HG03064 (cell line): ENCODE results near the gene KAZN.

Experiments used
- ATAC-seq: cut with Tn5 transposase; IDR thresholded peaks from one replicate; pipeline ENCODE4 v1.9.1; 2021; ENCODE audit warnings: low read depth; ENCODE audit not compliant: unreplicated experiment

The KAZN gene

GRCh38 chr1:14844356-14844755 lies 245.9 kb downstream of the KAZN start:
- ATAC-seq, result no peak

- ATAC-seq, result no peak
These were observed 246.6 kb downstream of the KAZN start for GRCh38 chr1:14844923-14845617.

- no peak for ATAC-seq
These were observed 247.4 kb downstream of the KAZN start for GRCh38 chr1:14845851-14846250.

- ATAC-seq, result no peak
These were observed 248.2 kb downstream of the KAZN start for GRCh38 chr1:14846688-14847087.

- ATAC-seq, result no peak
These were observed 249.7 kb downstream of the KAZN start for GRCh38 chr1:14848203-14848602.

- ATAC-seq, result no peak
These were observed 250.1 kb downstream of the KAZN start for GRCh38 chr1:14848625-14849024.

- no peak for ATAC-seq
These were observed 250.6 kb downstream of the KAZN start for GRCh38 chr1:14849038-14849437.

- no peak for ATAC-seq
These were observed 252.1 kb downstream of the KAZN start for GRCh38 chr1:14850563-14850962.

GRCh38 chr1:14851760-14852159 lies 253.3 kb downstream of the KAZN start:
- ATAC-seq, result no peak

GRCh38 chr1:14852291-14852690 lies 253.8 kb downstream of the KAZN start:
- ATAC-seq, result no peak

- ATAC-seq, result no peak
These were observed 255.0 kb downstream of the KAZN start for GRCh38 chr1:14853518-14853917.

GRCh38 chr1:14855268-14855667 lies 256.8 kb downstream of the KAZN start:
- ATAC-seq, result no peak

GRCh38 chr1:14855801-14856200 lies 257.3 kb downstream of the KAZN start:
- ATAC-seq, result no peak

GRCh38 chr1:14857436-14858195 lies 259.1 kb downstream of the KAZN start:
- no peak for ATAC-seq

- ATAC-seq, result no peak
These were observed 263.8 kb downstream of the KAZN start for GRCh38 chr1:14862114-14862771.

- ATAC-seq, result no peak
These were observed 266.6 kb downstream of the KAZN start for GRCh38 chr1:14865106-14865505.

GRCh38 chr1:14866911-14867612 lies 268.6 kb downstream of the KAZN start:
- ATAC-seq, result no peak

GRCh38 chr1:14869187-14869586 lies 270.7 kb downstream of the KAZN start:
- ATAC-seq, result no peak

- no peak for ATAC-seq
These were observed 272.9 kb downstream of the KAZN start for GRCh38 chr1:14871218-14871970.

- no peak for ATAC-seq
These were observed 274.3 kb downstream of the KAZN start for GRCh38 chr1:14872762-14873161.
